Measurements from ENCODE around the gene VEGFA.

Gene VEGFA

GRCh38 chr6:43769526-43770371 is at the start of gene VEGFA:
TSS of gene VEGFA (plus strand) at chr6:43770211.
- Histone ChIP-seq H3K9me3 (no peaks in the 10 kb centered on the region), H3K27ac (peak within 1 kb of the TSS; percentile 93), H3K4me3 (ENCODE audit: low read depth in 1 of 2, low read length in 1 of 2) (peak within 1 kb of the TSS; percentile 91 to 93), H3K36me3 (no peaks in the 10 kb centered on the region), H3K4me1 (ENCODE audit: control insufficient read depth in 1 of 2, insufficient read depth in 1 of 2, low read depth in 1 of 2, low read length in 1 of 2) (peaks cover 35 to 50% of the 10 kb centered on the region in 2 experiments), H3K27me3 (peaks cover 41% of the 10 kb centered on the region)
- TF ChIP-seq, protein P1, sequence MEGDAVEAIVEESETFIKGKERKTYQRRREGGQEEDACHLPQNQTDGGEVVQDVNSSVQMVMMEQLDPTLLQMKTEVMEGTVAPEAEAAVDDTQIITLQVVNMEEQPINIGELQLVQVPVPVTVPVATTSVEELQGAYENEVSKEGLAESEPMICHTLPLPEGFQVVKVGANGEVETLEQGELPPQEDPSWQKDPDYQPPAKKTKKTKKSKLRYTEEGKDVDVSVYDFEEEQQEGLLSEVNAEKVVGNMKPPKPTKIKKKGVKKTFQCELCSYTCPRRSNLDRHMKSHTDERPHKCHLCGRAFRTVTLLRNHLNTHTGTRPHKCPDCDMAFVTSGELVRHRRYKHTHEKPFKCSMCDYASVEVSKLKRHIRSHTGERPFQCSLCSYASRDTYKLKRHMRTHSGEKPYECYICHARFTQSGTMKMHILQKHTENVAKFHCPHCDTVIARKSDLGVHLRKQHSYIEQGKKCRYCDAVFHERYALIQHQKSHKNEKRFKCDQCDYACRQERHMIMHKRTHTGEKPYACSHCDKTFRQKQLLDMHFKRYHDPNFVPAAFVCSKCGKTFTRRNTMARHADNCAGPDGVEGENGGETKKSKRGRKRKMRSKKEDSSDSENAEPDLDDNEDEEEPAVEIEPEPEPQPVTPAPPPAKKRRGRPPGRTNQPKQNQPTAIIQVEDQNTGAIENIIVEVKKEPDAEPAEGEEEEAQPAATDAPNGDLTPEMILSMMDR (IDR thresholded peaks at IDR 0.05) = peak; percentile 92

GRCh38 chr6:43720999-43721398 is 49.0 kb upstream of the VEGFA start:
- Histone ChIP-seq H3K27me3 (peaks cover 50% of the 10 kb centered on the region), H3K4me1 (ENCODE audit: control insufficient read depth in 1 of 2, insufficient read depth in 1 of 2, low read depth in 1 of 2, low read length in 1 of 2) (peaks cover 26 to 28% of the 10 kb centered on the region in 2 experiments), H3K36me3 (no peaks in the 10 kb centered on the region), H3K4me3 (ENCODE audit: low read depth in 1 of 2, low read length in 1 of 2) (no peak overlapping the region), H3K27ac (no peak overlapping the region), H3K9me3 (no peaks in the 10 kb centered on the region)
- TF ChIP-seq, protein P1 (IDR thresholded peaks at IDR 0.05) = no peak

- no peaks in the 10 kb centered on the region for H3K9me3 ChIP-seq
- H3K36me3 ChIP-seq = no peaks in the 10 kb centered on the region
- H3K4me3 ChIP-seq (ENCODE audit: low read depth in 1 of 2, low read length in 1 of 2) = no peak overlapping the region
- peaks cover 41% of the 10 kb centered on the region for H3K27me3 ChIP-seq
- H3K27ac ChIP-seq = no peak overlapping the region
- TF ChIP-seq, protein P1 (IDR thresholded peaks at IDR 0.05) = no peak
- peaks cover 27 to 33% of the 10 kb centered on the region in 2 experiments for H3K4me1 ChIP-seq (ENCODE audit: control insufficient read depth in 1 of 2, insufficient read depth in 1 of 2, low read depth in 1 of 2, low read length in 1 of 2)
Observed at GRCh38 chr6:43722920-43723545, 47.0 kb upstream of the VEGFA start.

DNA sequence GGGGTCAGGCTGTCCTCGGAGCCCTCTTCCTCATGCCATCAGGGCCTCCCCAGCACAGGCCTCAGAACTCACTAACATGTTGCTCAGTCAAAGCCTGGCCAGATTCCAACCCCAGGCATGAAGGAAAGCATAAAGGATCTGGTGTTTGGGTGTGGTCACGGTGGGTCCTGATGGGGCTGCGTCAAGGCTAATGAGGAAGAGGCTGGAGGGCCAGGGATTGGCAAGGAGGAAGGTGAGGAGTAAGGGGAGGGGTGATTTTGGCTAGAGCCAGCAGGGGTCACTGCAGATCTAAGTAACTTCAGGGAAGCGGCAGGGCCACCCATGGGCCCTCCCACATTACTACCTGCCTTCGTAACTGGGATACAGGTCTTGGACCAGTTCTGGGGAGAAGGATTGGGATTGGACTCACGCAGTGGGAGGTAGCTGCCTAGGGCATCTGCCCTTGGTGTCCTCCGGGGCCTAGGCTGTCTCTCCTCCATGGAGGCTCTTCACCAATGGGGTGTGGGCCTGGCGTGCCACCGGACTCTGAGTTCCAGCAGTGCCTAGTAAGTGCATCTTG is 46.2 kb upstream of the VEGFA start:
- Histone ChIP-seq H3K27me3 (peaks cover 37% of the 10 kb centered on the region), H3K27ac (peak overlapping the region; percentile 90), H3K4me1 (ENCODE audit: control insufficient read depth in 1 of 2, insufficient read depth in 1 of 2, low read depth in 1 of 2, low read length in 1 of 2) (peaks cover 27 to 33% of the 10 kb centered on the region in 2 experiments), H3K4me3 (ENCODE audit: low read depth in 1 of 2, low read length in 1 of 2) (peak overlapping the region in 1 of 2 experiments; percentile 49), H3K9me3 (no peaks in the 10 kb centered on the region), H3K36me3 (no peaks in the 10 kb centered on the region)
- TF ChIP-seq, protein P1 (IDR thresholded peaks at IDR 0.05) = peak; percentile 88

- peak overlapping the region; percentile 36 to 49 for H3K4me3 ChIP-seq (ENCODE audit: low read depth in 1 of 2, low read length in 1 of 2)
- H3K9me3 ChIP-seq = no peaks in the 10 kb centered on the region
- peaks cover 32% of the 10 kb centered on the region for H3K27me3 ChIP-seq
- TF ChIP-seq, protein P1 (IDR thresholded peaks at IDR 0.05) = no peak
- H3K4me1 ChIP-seq (ENCODE audit: control insufficient read depth in 1 of 2, insufficient read depth in 1 of 2, low read depth in 1 of 2, low read length in 1 of 2) = peaks cover 27 to 33% of the 10 kb centered on the region in 2 experiments
- peak overlapping the region; percentile 90 for H3K27ac ChIP-seq
- no peaks in the 10 kb centered on the region for H3K36me3 ChIP-seq
Observed at GRCh38 chr6:43724354-43724753, 45.7 kb upstream of the VEGFA start.
